Activated CD8-positive, alpha-beta memory T cell treated with anti-CD3 and anti-CD28 coated beads, Interleukin-2, amount 50 U/mL, for 1 hour (primary cell): ENCODE measurements around the gene PLP2.

Experiments
- DNase-seq: peaks from one replicate; pipeline ENCODE4 v3.0.0-alpha.2; 2020; ENCODE audit errors: extremely low read depth

Gene PLP2

GRCh38 chrX:49209434-49210251, 37.9 kb downstream of the PLP2 start:
- DNase-seq = no peak

GRCh38 chrX:49210406-49210805, 38.7 kb downstream of the PLP2 start:
- DNase-seq = no peak

- DNase-seq = no peak
Observed at GRCh38 chrX:49211074-49211473, 39.4 kb downstream of the PLP2 start.

- no peak for DNase-seq
Observed at GRCh38 chrX:49212209-49212608, 40.5 kb downstream of the PLP2 start.

GRCh38 chrX:49212861-49213260, 41.2 kb downstream of the PLP2 start:
- no peak for DNase-seq

GRCh38 chrX:49214416-49214815, 42.7 kb downstream of the PLP2 start:
- no peak for DNase-seq

GRCh38 chrX:49214996-49215526, 43.4 kb downstream of the PLP2 start:
- no peak for DNase-seq

DNA sequence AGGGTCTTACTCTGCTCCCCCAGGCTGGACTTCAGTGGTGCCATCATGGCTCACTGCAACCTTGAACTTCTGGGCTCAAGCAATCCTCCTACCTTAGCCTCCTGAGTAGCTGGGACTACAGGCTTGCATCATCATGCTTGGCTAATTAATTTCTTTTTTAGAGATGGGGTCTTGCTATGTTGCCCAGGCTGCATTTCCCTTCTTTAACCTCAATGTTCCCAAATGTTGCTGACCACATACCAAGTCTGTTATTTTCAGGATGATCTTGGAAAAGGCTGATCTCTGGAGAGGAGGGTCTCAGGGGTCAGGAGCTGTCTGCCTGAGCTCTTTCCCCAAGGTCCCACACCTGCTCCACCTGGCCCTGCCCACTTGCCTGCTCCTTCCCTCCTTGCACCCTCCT, 48.4 kb downstream of the PLP2 start:
- DNase-seq = no peak

DNA sequence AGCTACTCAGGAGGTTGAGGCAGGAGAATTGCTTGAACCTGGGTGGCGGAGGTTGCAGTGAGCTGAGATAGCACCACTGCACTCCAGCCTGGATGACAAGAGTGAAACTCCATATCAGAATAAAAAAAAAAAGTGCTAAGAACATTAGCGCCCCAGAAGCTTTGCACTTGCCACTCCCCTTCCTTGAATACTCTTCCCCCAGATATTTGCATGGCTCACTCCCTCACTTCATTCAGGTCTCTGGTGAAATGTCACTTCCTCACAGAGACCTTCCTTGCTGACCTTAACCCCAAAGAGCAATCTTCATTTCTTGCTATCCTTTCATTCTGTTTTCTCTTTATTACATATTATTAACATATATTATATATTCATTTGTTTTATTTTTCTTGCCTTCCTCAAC, 50.2 kb downstream of the PLP2 start:
- no peak for DNase-seq
